Pulmonary artery endothelial cell (primary cell): Measurements from ENCODE around the gene HDAC10. TPM values are rescaled to one million over a fixed set of nuclear protein-coding genes. Genes with fewer than 3 reads are reported as not detected.

Experiments
- DNase-seq: peaks from one replicate; pipeline ENCODE4 v3.0.0-alpha.2; 2011; ENCODE audit warnings: low read depth, low spot score
- total RNA-seq: library from RNA; depleted of rRNA; stranded (reverse); fragments of >200 nt; gene quantifications from 2 replicates; pipeline ENCODE4 v1.2.3, GENCODE V29; 2014

The HDAC10 gene
- total RNA-seq, 1 donor from 2014 or later: 14.4 TPM

DNA sequence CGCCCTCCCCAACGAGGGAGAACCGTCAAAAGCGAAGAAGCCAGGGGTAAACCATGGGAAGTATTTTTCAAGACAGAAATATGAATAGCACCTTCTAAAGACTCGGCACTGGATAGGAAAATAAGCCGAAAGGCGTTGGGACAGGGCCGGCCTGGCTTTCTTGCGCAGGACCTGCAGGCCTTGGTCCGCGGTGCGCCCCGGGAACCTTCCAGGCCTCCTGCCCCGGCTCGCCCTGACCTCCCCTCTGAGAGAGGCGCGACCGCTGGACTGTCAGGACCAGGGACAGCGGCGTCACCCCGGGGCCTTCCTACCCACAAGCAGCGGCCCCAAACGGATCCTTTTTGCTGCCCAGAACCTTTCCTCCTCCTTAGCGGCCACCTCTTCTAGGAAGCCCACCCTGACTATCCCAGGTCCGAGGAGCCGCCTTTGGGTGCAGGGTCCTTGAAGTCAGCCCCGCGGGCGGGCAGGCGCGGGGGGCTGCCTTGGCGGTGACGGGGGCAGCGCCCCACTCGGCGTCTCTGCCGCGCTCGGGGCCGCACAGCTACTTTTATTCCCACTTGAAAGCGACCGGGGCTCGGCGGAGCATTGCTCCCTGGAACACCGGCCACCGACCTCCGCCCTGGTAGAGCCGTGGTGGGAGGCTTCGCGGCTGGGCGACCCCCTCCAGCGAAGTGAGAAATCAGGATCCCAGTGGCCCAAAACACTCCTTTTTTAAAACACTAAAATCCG is 19.8 kb upstream of the HDAC10 start:
- no peak for DNase-seq

DNA sequence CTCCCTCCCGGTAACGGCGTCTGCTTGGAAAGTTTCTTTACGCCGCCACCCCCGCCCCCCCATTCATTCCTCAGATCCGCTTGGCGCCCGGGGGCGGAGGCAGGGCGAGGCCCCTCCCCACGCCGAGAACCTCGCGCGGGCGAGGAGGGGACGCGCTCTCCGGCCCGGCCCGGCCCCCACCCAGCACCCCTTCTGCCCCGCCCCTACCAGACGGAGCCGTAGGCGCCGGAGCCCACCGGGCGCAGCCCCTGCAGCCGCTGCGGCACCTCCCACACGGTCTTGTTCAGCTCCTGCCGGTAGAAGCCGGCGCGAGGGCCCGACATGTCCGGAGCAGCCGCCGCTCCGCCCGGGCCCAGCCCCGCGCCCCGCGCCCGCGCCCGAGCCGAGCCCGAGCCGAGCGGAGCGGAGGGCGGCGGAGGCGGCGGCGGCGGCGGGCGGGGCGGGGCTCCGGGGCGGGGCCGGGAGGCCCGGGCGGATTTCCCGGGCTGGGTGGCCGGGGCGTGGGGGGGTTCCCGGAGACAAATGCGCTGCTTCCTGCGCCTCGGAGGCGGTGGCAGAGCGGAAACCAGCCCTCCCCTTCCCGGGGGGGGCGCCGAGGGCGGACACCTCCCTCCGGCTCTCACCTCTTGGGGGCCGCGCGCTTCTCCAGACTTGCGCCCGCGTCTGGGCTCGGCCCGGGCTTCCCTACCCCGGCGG is 19.1 kb upstream of the HDAC10 start, which contains the start of gene MAPK11:
MAPK11 (minus strand) TSS at position 411 of the 696 bp plus-strand sequence; CDS start at position 323, 88 bp downstream.
- no peak for DNase-seq

DNA sequence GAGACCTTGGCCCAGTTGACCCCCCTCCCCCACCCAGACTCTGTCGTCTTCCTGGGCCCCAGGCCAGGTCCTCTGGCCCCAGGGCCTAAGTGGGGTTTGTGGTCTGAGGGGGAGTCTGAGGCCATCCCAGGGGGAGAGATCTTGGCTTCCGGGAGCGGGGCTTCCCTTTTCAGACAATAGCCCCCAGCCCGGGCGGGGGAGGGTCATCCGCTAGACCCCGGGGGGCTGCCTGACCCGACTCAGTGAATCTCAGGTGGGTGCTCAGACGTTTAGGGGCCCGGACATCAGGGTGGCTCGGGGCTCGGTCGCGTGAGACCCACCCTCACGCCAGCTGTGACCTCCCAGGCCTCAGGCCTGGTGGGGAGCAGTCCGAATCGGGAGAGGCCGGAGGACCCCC is 18.5 kb upstream of the HDAC10 start:
- DNase-seq: no peak

DNA sequence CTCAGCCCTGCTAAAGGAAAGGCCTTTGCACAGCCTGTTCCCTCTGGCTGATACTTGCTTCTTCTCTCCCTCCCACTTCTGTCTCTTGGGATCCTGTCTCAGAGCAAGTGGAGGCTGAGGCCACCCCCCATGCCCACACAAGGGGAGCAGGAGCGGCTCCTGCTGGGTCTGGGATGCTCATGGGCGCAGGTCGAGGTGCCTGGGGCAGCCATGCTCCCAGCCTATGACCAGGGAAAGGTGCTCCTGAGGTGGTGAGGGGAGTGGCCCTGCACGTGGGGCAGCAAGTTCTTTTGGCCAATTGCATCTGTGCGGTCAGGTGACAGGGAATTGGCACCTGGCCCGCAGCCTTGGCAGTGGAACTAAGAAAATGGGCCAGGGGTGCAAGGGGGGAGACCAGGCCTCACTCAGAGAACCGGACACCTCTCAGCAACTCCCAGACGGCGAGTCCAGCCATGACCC is 17.6 kb upstream of the HDAC10 start:
- DNase-seq: no peak

DNA sequence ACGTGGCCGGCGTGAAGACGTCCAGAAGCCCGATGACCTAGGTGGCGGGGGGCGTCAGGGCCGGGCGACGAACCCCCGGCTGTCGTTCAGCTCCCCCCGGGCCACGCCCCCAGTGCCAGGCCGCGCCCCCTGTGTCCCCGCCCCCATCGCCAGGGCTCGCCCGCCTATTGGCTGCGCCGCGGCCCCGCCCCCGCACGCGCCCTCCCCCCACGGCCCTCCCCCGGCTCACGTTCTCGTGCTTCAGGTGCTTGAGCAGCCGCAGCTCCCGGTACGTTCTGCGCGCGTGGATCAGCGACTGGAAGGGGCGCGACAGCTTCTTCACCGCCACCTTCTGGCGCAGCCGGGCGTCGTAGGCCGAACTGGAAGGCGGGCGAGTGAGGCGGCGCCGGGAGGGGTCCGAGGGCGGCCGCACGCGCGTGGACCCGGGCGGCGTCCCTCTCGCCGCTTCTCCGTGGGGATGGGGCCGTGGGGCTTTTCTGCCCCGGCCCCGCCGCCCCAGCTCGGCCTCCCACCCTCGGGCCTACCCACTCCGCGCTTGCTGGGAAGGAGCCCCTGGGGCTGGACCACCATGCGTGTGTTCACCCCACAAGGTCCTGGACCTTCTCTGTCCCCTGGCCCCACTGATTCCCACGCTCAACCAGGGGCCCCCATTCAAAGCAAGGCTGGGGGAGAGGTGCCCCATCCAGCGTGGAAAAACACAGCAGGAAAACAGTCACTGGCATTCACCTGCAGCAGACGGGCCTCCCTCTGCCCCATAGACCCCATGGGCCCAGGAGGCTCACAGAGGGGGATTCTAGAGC is 16.7 kb upstream of the HDAC10 start:
- DNase-seq: no peak

DNA sequence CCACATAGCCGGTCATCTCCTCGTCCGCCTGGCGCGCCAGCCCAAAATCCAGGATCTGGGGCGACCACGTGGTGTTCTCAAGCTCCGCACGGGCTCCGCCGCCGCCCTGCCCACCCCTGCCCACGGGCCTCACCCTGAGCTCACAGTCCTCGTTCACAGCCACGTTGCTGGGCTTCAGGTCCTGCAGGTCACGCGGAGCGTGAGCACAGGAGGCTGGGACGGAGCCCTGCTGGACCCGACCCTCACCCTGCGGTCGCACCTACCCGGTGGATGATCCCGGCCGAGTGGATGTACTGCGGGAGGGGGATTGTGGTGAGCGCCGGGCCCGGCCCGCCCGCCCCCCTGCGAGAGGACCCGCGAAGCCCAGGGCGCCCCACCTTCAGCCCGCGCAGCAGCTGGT is 15.9 kb upstream of the HDAC10 start:
- no peak for DNase-seq

DNA sequence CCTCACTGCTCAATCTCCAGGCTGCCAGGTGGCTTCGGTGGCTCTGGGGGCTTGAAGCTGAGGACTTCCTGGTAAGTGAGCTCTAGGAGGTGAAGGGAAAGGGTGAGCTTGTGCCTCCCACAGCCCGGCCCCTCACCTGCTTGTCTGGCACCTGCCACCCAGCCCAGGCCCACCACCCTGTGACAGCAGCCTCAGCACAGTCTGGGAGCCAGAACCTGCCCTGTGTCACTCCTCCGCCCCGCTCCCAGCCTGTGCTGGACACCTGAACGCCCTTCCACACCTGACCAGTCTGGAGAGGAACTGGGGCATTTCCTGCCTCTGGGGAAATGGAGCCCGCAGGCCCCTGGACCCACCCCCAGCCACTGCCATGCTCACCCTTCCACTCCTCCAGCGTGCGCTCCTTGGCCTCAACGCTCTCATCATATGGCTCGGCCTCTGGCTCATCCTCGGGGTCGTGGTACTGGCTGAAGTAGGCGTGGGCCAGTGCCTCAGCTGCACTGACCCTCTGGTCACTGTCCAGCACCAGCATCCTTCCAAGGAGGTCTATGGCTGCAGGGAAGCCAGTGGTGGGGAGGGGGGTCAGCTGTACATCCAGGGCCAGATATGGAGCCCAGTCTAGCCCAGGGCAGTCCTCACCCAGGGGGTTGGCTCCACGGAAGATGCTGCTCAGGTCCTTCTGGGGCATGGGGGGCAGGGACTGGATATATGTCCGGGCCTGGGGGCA is 14.0 kb upstream of the HDAC10 start:
- DNase-seq: no peak

DNA sequence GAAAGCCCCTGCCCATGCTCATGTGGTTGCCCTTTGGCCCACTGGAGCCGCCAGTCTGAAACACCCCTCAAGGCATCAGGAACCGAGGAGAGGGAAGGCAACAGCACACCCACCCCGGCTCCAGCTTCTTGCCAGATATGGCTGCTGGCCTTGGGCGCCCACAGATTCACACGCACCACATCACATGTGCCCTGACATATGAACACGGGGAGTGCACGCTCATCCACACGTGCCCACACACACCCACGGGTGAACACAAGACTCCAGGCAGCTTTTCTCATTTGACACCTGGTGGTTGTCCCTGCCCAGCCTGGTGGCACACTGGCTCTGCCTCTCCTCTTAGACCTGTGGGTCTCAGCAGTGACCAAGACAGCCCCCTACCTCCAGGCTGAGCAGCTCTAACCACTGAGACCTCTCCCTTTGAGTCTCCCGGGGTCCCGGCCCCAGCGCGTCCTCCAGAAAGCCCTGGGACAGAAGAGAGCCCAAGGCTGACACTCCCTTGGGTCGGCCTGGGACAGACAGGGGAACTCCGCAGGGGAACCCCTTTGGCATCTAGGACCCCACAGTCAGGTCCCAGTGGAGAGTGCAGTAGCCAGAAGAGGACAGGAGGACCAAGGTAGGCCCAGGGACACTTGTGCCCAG is 13.2 kb upstream of the HDAC10 start:
- DNase-seq: no peak

DNA sequence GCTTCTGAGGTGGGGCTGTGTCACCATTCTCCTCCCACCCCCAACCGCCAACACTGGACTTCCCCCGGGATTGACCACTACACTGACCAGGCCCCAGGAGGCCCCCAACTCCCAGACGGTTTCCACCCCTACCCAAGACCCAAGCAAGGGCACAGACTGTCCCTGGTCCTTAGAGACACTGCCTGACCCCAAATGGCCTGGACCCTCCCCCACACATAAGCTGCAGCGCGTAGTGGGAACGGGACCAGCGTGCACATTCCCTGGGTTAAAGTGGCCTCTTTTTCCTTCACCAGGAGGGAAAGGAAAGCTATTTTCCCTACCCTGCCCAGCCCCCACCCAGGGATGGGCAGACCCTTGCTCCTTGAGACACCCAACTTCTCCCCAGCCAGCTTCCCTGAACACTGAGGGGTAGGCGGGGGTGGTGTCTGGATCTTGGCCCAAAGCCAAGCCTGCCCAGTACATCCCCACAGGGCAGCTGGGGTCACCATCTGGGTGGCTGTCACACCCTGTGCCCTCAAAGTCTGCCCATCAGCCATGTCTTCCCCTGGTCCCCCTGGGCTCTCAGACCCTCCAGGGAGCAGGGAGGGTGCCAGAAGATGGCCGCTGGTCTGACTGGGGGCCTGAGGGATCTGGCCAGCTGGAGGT is 12.0 kb upstream of the HDAC10 start:
- DNase-seq: no peak

DNA sequence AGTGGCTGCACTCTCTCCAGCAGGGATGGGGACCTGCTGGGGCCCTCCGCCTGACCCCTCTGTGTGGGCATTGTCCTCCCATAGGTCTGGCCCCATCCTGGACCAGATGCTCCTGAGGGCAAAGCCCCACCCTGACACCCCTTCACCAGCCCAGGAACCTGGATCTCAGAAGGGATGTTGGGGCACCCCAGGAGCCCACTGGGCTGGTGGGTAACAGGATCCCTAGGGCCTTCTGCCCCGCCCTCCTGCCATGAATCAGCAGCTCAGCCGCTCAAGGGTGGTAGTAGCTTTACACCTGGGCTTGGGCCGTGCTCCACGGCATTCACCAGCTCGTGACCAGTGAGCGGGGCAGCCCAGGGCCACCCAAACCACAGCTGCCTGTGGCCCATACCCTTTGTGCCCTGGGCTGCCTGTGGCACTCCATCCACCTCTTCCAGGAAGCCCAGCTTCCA is 11.4 kb upstream of the HDAC10 start:
- no peak for DNase-seq

DNA sequence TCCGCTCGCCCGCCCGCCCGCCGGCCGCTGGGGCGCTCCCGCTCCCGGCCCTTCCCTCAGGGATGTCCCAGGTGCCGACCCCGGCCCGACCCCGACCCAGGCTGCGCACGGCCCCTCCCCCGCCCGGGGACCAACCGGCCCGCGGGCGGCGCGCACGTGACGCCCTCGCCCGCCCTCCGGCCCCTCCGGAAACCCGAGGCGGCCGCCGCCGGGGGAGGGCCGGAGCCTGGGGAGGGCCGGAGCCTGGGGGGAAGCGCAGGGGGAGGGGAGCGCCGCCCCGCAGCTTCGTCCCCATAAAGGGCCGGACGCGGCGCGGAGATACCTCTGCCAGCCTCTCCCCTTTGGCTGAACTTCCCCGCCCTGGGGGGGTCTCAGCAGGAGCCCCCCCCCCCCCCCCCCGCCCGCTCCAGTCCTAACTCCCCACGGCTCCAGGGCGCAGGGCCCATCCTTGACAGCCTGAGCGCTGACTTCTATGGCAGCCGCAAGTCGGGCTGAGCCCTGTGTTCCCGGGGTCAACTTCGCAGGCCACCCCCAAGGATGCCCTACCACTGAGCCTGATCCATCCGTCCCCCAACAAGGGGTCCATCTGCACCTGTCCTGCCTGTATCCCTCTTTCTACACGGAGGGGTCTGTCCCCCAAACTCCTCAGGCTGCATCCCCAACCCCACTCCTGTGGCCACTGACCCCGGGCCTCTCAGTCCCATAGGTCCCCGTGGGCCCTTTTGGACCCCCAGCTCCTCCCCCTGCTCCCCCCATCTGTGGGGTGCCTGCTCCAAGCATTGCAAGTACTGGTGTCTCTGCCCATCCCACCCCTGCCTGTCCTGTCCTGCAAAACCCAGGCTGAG is 10.8 kb upstream of the HDAC10 start, which contains the start of gene MAPK12:
MAPK12 (minus strand) TSS at position 69 of the 845 bp plus-strand sequence. CDS start 174 bp downstream, outside the sequence.
- DNase-seq: no peak

DNA sequence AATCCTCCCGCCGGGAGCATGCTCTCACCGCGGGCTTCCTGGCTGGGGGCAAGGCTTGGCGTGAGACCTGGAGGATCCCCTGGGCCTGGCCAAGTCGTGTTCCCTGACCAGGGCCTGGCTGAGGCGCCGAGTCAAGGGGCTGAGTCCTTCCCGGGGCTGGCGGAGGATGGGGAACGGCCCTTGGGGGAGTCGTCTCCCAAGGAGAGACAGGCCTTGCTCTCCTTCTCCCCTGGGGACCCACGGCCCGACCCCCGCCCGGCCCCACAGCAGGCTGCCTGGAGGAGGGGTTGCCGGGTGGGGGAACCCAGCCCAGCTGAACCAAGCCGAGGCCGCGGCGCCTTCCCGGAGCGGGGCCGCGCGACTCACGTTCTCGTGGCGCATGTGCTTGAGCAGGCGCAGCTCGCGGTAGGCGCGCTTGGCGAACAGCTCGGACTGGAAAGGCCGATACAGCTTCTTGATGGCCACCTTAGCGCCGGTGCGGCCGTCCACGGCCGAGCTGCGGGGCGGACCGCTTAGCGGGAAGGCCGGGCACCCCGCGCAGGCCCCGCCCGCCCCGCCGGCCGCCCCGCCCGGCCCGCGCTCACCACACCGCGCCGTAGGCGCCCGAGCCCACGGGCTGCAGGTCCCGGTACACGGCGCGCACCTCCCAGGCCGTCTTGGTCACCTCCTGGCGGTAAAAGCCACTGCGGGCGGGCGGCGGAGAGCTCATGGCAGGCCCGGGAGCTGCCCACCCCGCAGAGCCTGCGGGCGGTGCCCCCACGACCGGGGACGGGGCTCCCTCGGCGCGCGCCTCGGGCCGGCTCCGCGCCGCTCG is 9.9 kb upstream of the HDAC10 start:
- no peak for DNase-seq

DNA sequence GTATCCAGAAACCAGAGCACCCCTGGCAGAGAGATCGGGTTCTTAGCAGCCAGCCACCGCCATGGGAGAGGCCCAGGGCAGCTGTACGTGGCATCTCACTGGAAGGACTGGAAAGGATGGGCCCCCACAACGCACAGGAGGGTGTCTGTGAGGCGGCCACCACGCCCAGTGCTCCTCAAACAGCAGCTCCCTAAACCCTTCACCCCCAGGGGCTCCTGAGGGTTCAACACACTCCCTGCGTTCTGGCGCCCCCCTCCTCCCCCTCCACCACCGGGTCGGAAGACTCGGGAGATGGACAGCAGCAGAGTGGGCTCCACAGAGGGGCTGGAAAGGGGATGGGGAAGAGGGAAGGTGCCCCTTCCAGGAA is 9.4 kb upstream of the HDAC10 start:
- no peak for DNase-seq

DNA sequence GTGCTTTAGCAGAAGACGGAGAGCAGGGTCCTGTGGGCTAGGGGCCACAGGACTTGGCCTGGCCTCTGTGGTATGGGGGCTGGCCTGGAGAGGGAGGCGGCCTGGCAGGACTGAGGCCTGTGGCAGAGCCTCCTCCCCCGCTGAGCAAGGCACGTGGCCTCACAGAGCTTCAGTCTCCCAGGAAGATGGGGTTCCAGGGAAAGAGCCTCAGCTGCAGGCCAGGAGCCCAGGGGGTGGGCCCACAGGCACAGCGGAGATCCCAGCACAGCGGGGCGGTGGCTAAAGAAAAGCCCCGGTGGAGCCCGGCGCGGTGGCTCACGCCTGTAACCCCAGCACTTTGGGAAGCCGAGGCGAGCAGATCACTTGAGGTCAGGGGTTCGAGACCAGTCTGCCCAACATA is 8.2 kb upstream of the HDAC10 start:
- no peak for DNase-seq

DNA sequence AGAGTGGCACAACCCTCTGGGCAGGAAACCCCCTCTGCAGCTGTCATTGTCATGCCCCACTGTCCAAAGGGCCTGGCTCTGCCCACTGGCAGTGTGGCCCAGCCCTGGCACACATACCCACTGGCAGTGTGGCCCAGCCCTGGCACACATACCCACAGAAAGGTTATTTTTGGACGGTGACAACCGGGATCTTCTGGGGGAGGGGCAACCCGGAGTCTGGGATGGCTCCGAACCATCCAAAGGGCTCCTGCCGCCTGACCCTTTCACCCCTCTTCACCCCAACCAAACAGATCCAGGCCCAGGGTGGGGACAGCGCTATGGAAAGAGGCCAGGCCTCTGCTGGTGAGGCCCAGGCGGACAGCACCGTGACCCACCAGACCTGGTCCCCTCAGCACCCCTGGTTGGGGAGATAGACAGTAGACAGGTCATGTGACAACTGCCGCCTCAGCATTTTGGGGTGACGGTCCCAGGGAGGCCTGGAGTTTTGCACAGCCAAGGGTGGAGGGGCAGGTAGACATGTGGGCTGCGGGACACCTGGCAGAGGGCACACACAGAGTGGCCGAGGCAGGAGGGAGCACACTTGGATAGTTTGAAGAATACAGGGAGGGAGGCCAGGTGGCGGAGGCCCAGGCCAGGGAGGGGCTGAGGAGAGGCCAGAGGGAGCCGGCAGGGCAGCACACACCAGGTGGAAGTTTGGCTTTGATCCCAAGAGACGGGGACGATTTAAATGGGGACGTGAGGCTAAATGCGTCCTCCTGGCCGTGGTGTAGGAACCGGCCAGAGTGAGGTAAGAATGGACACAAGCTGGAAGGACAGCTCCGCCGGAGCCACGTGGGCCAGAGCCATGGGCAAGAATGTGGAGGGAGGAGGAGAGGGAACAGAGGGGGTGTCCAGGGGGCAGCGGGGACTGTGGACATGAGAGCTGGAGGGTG is 7.6 kb upstream of the HDAC10 start:
- no peak for DNase-seq

DNA sequence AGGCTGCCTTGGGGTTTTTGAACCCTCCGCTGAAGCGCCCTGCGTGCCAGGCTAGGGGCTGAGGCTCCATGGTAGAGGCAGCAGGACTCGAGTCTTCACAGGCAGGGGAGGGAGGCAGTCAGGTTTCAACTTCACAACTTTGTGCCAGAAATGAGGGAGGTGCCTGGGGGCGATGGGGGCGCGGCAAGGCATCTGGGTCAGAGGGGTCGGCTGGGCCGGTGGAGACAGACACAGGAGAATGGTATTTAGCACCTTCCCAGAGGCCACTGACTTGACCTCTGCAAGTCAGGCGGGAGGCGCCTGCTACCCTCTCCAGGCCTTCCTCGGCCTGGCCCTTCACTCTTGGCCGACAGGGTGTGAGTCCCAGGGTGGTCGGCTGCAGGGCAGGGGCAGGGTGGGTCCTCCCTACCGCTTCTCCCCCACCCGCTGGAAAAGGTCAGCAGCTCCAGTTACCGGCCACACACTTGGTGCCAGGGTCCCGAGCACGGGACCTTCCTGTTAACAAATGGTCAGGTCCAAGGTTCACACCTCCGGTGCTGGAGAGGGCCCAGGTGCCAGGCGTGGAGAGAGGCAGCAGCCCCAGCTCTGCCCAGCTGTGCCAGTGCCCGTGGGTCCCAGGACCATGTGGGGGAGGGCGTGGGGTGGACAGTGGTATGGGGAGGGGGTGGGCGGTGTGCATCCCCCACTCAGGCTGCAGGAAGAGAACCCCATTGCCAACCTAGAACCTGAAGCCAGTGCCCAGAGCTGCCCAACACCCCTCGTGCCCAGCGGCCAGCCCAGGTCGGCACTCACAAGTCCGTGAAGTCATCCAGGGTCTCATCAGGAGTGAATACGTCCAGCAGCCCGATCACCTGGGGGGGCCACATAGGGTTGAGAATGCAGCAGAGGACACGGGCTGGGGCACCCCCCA is 6.6 kb upstream of the HDAC10 start:
- no peak for DNase-seq
